ENCODE data around the gene PIK3R1.

Gene PIK3R1

DNA sequence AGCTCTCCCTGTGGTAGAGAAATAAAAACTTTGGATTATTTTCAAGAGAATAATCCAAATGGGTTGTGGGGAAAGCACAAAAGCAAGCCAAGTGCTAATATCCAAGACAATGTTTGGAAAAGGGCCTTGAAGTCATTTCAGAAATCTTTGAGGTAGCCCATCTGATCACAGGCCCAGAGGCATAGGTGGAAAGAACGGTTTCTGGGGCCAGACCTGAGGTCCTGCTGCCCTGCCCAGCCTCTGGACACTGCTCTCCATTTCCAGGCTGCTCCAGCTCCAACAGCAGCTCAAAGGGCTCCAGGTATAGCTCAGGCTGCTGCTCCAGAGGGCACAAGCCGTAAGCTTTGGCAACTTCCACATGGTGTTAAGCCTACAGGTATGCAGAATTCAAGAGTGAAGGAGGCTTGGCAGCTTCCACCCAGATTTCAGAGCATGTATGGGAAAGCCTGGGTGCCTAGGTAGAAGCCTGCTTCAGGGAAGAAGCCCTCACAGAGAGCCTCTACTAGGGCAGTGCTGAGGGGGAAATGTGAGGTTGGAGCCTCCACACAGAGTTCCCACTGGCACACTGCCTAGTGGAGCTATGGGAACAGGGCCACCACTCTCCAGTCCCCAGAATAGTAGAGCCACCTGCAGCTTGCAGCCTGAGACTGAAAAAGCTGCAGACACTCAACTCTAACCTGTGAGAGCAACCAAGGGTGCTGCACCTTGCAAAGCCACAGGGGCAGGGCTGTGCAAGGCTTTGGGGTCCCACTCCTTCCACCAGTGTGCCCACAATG, 133.1 kb downstream of the PIK3R1 start:
- DNase-seq (ENCODE audit: low read depth in 4 of 4, low spot score in 1 of 4), result no peak

DNA sequence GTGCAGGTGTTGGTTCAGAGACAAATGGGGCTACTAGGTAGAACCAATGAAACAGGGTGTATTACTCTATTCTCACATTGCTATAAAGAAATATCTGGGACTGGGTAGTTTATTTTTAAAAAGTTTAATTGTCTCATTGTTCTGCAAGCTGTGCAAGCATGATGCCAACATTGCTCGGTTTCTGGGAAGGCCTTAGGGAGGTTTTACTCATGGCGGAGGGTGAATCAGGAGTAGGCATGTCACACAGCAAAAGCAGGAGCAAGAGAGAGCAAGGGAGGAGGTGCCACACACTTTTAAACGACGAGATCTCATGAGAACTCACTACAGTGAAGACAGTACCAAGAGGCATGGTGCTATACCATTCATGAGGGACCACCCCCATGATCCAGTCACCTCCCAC, 134.6 kb downstream of the PIK3R1 start:
- DNase-seq (ENCODE audit: low read depth in 4 of 4, low spot score in 1 of 4), result no peak
